ENCODE measurements around the gene ZNF534.
"Not testable (repeated sequence)": the region's sequence is repeated elsewhere in the genome, so short reads cannot be mapped to it uniquely, and the experiment has no call there.

Gene ZNF534

DNA sequence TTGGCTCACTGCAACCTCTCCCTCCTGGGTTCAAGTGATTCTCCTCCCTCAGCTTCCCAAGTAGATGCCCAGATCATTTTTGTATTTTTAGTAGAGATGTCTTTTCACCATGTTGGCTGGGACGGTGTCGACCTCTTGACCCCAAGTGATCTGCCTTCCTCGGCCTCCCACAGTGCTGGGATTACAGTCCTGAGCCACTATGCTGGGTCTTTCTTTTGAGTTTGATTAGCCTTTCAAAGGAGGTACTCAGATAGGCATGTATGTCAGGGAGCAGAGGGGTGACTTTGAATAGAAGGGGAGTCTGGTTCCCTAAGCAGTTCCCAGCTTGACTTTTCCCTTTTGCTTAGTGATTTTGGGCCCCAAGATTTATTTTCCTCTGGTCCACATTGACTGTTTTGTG is 71.5 kb downstream of the ZNF534 start:
- Histone ChIP-seq H3K27me3 (ENCODE audit: insufficient read depth, low read length) (peaks cover 44% of the 10 kb centered on the region), H3K36me3 (ENCODE audit: insufficient read depth, low read length) (peaks cover 14% of the 10 kb centered on the region)
- H3K4me3 ChIP-seq (ENCODE audit: low read length); H3K4me1 ChIP-seq (ENCODE audit: insufficient read depth, low read length); H3K27ac ChIP-seq (ENCODE audit: low read depth, low read length); H3K9ac ChIP-seq (ENCODE audit: low read depth, low read length); H3K9me3 ChIP-seq (ENCODE audit: insufficient read depth, low read depth, low read length): not testable (repeated sequence)
- WGBS = 19% methylated on average over 3 of the region's 3 CpGs

DNA sequence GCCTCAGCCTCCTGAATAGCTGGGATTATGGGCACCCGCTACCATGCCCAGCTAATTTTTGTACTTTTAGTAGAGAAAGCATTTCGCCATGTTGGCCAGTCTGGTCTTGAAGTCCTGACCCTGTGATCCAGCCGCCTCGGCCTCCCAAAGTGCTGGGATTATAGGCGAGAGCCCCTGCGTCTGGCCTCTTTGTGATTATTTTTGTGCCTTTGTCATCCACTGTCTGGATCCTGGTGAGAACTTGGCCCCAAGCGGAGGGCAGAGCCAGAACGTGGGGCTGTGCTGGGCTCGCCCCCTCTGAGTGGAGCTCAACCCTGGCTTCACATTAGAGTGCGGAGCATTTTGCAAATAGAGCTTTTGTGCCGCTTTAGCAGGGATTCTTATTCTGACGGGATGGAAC is 72.0 kb downstream of the ZNF534 start:
- not testable (repeated sequence) for H3K9me3 ChIP-seq (ENCODE audit: insufficient read depth, low read depth, low read length); H3K4me1 ChIP-seq (ENCODE audit: insufficient read depth, low read length)
- 50% methylated on average over 12 of the region's 12 CpGs for WGBS

More for the DNA sequence above, 72.0 kb downstream of the ZNF534 start:
- H3K4me3 ChIP-seq (ENCODE audit: low read length); H3K9ac ChIP-seq (ENCODE audit: low read depth, low read length); H3K27ac ChIP-seq (ENCODE audit: low read depth, low read length): not testable (repeated sequence)
- Histone ChIP-seq H3K36me3 (ENCODE audit: insufficient read depth, low read length) (peaks cover 14% of the 10 kb centered on the region), H3K27me3 (ENCODE audit: insufficient read depth, low read length) (peaks cover 44% of the 10 kb centered on the region)
